Transverse colon (tissue), 4 donors: ENCODE measurements around the gene KCNH3. TPM values are rescaled to one million over a fixed set of nuclear protein-coding genes. Genes with fewer than 3 reads are reported as not detected.

ENCODE experiments used
- DNase-seq: peaks from one replicate; pipeline ENCODE4 v3.0.0-alpha.2; 2019
- H3K27ac ChIP-seq, 4 donors: fragments of 200-600 bp; sonication (generic); 2 replicates each; pipeline ENCODE4 v1.5.1; 2016 to 2018; ENCODE audit warnings: inconsistent platforms in 4 of 4
- H3K27me3 ChIP-seq: fragments of 200-600 bp; sonication (generic); 2 replicates; pipeline ENCODE4 v1.5.1; 2017; ENCODE audit warnings: inconsistent platforms
- H3K36me3 ChIP-seq, 4 donors: fragments of 200-600 bp; sonication (generic); 2 replicates each; pipeline ENCODE4 v1.5.1; 2017 to 2019; ENCODE audit warnings: inconsistent platforms in 4 of 4
- H3K4me1 ChIP-seq, 4 donors: fragments of 200-600 bp; sonication (generic); 2 replicates each; pipeline ENCODE4 v1.5.1; 2017 to 2020; ENCODE audit warnings: inconsistent platforms in 4 of 4
- H3K4me3 ChIP-seq, 4 donors: fragments of 200-600 bp; sonication (generic); 1 replicate in 1 of 4; 2 replicates in 3 of 4; pipeline versions ENCODE4 v1.5.1 to v1.6.1; 2017 to 2019; ENCODE audit warnings: inconsistent platforms in 4 of 4
- H3K9me3 ChIP-seq, 2 donors: fragments of 200-600 bp; sonication (generic); 2 replicates each; pipeline ENCODE4 v1.5.1; 2017 to 2019; ENCODE audit warnings: inconsistent platforms in 2 of 2
- EP300 ChIP-seq: sonication (generic); formaldehyde crosslinking; IDR thresholded peaks from one replicate; pipeline ENCODE4 v1.6.1; 2017; ENCODE audit warnings: antibody characterized with exemption, low read depth
- POLR2A ChIP-seq: fragments of 450-650 bp; IDR thresholded peaks from one replicate; pipeline ENCODE4 v1.6.1; 2016; ENCODE audit warnings: antibody characterized with exemption, mild to moderate bottlenecking, moderate library complexity
- POLR2AphosphoS5 ChIP-seq, 3 donors: sonication (generic); formaldehyde crosslinking; IDR thresholded peaks; one replicate each; pipeline ENCODE4 v1.6.1; 2016; ENCODE audit warnings: antibody characterized with exemption in 3 of 3
- WGBS, 2 donors: methylation state at CpG; one replicate each; pipeline ENCODE4 v1.1.5; 2018; ENCODE audit warnings: low coverage in 1 of 2; 5-methylcytosine and 5-hydroxymethylcytosine counted together
- in situ Hi-C, 4 donors: fragments of 200-750 bp; cut with MboI; loops; one replicate each; pipeline versions ENCODE4 v1.15.0 to v1.15.1; 2017; ENCODE audit warnings: low sequenced_read_pairs in 3 of 4, low pct_ligation_motif_present in 1 of 4, low pct_unique_long_range_greater_than_20kb in 1 of 4
- intact Hi-C: fragments of 100-400 bp; cut with DNase I; formaldehyde crosslinking; loops from one replicate; pipeline ENCODE4 v1.15.1; 2023; ENCODE audit warnings: low total_unique reads
- total RNA-seq, 4 donors: library from RNA; depleted of rRNA; stranded (reverse); fragments of >200 nt; gene quantifications; one replicate each; pipeline ENCODE4 v1.1.0, GENCODE V29; 2016
- TF ChIP-seq, protein P1 (sequence below), 5 experiments: fragments of 200-600 bp in 3 of 5; fragments of 450-650 bp in 2 of 5; sonication (generic) in 3 of 5; IDR thresholded peaks; 1 replicate in 2 of 5; 2 replicates in 3 of 5; pipeline ENCODE4 v1.5.1; 2016 to 2017; ENCODE audit warnings: antibody characterized with exemption in 5 of 5, inconsistent platforms in 3 of 5, mild to moderate bottlenecking in 2 of 5, moderate library complexity in 1 of 5

Gene KCNH3
- total RNA-seq, 4 donors from 2014 or later, result 0.32 to 0.80 TPM; not detected in 2

DNA sequence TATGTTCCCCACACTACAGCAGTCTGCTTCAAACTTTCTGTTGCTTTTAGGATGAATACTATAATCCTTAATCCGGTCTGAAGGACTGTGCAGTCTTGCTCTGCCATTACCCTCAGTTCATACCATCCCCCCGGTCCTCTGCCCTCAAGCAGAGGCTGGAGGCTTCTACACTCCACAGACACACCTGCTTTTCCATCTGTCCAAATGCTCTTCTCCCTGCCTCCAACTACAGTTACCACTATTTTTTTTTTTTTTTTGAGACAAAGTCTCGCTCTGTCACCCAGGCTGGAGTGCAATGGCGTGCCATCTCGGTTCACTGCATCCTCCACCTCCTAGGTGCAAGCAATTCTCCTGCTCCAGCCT is 19.3 kb upstream of the KCNH3 start:
- no peak for DNase-seq
- TF ChIP-seq POLR2AphosphoS5 (IDR thresholded peaks at IDR 0.05), result no peak
- no peak for TF ChIP-seq POLR2A
- no peak for TF ChIP-seq EP300
- TF ChIP-seq, protein P1, sequence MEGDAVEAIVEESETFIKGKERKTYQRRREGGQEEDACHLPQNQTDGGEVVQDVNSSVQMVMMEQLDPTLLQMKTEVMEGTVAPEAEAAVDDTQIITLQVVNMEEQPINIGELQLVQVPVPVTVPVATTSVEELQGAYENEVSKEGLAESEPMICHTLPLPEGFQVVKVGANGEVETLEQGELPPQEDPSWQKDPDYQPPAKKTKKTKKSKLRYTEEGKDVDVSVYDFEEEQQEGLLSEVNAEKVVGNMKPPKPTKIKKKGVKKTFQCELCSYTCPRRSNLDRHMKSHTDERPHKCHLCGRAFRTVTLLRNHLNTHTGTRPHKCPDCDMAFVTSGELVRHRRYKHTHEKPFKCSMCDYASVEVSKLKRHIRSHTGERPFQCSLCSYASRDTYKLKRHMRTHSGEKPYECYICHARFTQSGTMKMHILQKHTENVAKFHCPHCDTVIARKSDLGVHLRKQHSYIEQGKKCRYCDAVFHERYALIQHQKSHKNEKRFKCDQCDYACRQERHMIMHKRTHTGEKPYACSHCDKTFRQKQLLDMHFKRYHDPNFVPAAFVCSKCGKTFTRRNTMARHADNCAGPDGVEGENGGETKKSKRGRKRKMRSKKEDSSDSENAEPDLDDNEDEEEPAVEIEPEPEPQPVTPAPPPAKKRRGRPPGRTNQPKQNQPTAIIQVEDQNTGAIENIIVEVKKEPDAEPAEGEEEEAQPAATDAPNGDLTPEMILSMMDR (IDR thresholded peaks at IDR 0.05), result no peak
- Histone ChIP-seq H3K27me3 (no peaks in the 10 kb centered on the region), H3K4me1 (no peaks in the 10 kb centered on the region), H3K27ac (no peak overlapping the region), H3K36me3 (peaks cover 0 to 10% (median 2%) of the 10 kb centered on the region in 4 donors), H3K4me3 (no peak overlapping the region), H3K9me3 (no peaks in the 10 kb centered on the region)
- 100% methylated on average over 1 to 5 of the region's 5 CpGs for WGBS, 2 donors
- intact Hi-C loops (loop anchor here (5.0 kb wide), 1 partner anchor 172 kb away; the partner anchor contains the start of gene DNAJC22), in situ Hi-C loops (loop anchor here (5.0 to 10.0 kb wide), 3 partner anchors 157 to 175 kb away; partner anchors contain the start of gene DNAJC22 (in 1 of the 4))

DNA sequence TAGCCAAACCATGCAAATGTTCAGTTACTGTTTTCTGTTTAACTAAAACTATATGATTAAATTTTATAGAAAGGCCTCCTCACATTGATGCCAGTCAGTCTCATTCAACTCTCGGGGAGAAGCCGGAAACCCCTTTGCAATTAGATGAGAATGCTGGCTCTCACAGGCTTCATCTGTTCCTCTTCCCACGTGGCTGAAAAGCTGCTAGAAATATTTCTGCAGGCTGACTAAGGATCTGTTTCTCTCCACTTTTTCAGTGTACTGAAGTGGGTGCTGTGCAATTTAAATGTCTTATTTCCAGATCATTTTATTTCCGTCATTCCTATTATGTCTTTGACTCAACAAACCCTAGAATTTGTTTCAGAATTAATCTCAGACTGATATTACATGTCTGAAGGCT is 17.4 kb upstream of the KCNH3 start:
- no peaks in the 10 kb centered on the region for H3K4me1 ChIP-seq
- 90 to 100% methylated on average over 4 of the region's 4 CpGs for WGBS, 2 donors
- TF ChIP-seq, protein P1 (IDR thresholded peaks at IDR 0.05), result no peak
- TF ChIP-seq EP300, result no peak
- TF ChIP-seq POLR2A, result no peak
- TF ChIP-seq POLR2AphosphoS5 (IDR thresholded peaks at IDR 0.05), result no peak
- H3K36me3 ChIP-seq, result peaks cover 0 to 26% (median 10%) of the 10 kb centered on the region in 4 donors
- H3K9me3 ChIP-seq, result no peaks in the 10 kb centered on the region
- no peaks in the 10 kb centered on the region for H3K27me3 ChIP-seq
- no peak for DNase-seq
- intact Hi-C loops, result no loop called here
- no peak overlapping the region for H3K27ac ChIP-seq
- no peak overlapping the region for H3K4me3 ChIP-seq
- in situ Hi-C loops, result no loop called here

DNA sequence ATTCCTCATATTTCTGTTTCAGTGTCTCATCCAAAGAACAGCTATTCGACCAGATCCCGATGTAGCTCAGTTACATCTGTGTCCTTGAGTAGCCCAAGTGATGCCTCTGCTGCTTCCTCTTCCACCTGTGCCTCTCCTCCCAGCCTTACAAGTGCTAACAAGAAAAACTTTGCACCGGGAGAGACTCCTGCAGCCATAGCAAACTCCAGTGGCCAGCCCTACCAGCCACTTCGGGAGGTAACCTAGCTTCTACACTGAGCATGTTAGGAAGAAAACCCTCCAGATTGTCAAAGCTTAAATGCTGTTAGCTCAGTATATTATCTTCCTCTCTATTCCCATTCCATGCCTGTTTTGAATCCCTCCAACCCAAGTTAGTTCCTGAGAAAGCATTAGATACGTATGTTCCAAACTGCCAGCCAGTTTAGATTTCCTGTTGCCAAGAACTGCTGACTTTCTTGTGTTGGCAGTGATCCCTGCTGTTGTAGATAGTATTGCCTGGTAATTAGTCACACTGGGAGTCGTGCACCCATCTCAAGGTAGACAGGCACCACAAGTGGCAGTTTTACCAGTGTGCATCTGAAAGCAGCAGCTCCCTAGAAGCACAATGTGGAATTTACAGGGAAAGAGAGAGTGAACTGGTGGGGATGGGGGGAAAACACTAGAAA is 14.0 kb upstream of the KCNH3 start:
- Histone ChIP-seq H3K27ac (no peak overlapping the region), H3K27me3 (no peaks in the 10 kb centered on the region), H3K4me1 (no peaks in the 10 kb centered on the region), H3K9me3 (no peaks in the 10 kb centered on the region), H3K36me3 (peaks cover 0 to 24% (median 11%) of the 10 kb centered on the region in 4 donors), H3K4me3 (no peak overlapping the region)
- intact Hi-C loops, result no loop called here
- DNase-seq, result no peak
- 85 to 88% methylated on average over 4 to 6 of the region's 6 CpGs for WGBS, 2 donors
- in situ Hi-C loops, result no loop called here
- TF ChIP-seq POLR2AphosphoS5 (IDR thresholded peaks at IDR 0.05), result no peak
- no peak for TF ChIP-seq EP300
- TF ChIP-seq, protein P1 (IDR thresholded peaks at IDR 0.05), result no peak
- TF ChIP-seq POLR2A, result no peak

DNA sequence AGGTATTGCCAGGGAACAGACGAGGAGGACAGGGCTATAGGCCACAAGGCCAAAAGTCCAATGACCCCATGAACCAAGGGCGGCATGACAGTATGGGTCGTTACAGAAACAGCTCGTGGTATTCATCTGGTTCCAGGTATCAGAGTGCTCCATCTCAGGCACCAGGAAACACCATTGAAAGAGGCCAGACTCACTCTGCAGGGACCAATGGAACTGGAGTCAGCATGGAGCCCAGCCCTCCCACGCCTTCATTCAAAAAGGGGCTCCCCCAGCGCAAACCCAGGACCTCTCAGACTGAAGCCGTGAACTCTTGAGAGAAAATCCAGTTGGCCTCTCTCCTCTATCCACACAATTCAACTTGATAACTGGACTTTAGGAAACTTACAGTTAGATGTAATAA is 12.9 kb upstream of the KCNH3 start:
- in situ Hi-C loops, result no loop called here
- intact Hi-C loops, result no loop called here
- H3K4me3 ChIP-seq, result no peak overlapping the region

More for the DNA sequence above, 12.9 kb upstream of the KCNH3 start:
- H3K27me3 ChIP-seq, result no peaks in the 10 kb centered on the region
- H3K4me1 ChIP-seq, result no peaks in the 10 kb centered on the region
- no peak for DNase-seq
- H3K27ac ChIP-seq, result no peak overlapping the region
- H3K9me3 ChIP-seq, result no peaks in the 10 kb centered on the region
- H3K36me3 ChIP-seq, result peaks cover 0 to 24% (median 11%) of the 10 kb centered on the region in 4 donors
- no peak for TF ChIP-seq EP300
- TF ChIP-seq POLR2A, result no peak
- TF ChIP-seq, protein P1 (IDR thresholded peaks at IDR 0.05), result no peak
- TF ChIP-seq POLR2AphosphoS5 (IDR thresholded peaks at IDR 0.05), result no peak
- WGBS, 2 donors, result 95 to 100% methylated on average over 2 to 7 of the region's 7 CpGs
